ENCODE measurements around the gene CNTN1.

DNA sequence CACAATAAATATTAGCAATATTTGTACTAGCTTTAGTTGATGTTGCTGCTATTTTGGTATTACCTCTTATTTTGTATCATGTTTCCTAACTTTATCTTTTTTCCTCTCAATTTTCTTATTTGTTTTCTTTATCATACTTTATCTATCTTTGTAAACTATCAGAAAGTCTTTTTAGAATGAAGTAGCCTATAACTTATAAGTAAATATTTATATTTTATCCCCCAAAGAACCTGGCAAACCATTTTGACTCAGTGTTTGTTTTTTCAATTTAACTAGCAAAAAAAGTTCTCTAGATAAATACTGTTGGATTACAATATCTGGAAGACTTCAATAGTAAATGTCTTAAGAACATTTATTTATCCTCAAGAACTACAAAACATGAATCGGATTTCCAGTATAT is 360.2 kb downstream of the CNTN1 start:
- no peak for TF ChIP-seq TAF1 (IDR thresholded peaks at IDR 0.05; ENCODE audit: borderline replicate concordance, low read depth, low read length)
- no peak for TF ChIP-seq POLR2AphosphoS5 (IDR thresholded peaks at IDR 0.05; ENCODE audit: low read depth, low read length)
- TF ChIP-seq POLR2A (IDR thresholded peaks at IDR 0.05; ENCODE audit: low read depth, low read length), result no peak
